Measurements from ENCODE around the gene NEDD8.

DNA sequence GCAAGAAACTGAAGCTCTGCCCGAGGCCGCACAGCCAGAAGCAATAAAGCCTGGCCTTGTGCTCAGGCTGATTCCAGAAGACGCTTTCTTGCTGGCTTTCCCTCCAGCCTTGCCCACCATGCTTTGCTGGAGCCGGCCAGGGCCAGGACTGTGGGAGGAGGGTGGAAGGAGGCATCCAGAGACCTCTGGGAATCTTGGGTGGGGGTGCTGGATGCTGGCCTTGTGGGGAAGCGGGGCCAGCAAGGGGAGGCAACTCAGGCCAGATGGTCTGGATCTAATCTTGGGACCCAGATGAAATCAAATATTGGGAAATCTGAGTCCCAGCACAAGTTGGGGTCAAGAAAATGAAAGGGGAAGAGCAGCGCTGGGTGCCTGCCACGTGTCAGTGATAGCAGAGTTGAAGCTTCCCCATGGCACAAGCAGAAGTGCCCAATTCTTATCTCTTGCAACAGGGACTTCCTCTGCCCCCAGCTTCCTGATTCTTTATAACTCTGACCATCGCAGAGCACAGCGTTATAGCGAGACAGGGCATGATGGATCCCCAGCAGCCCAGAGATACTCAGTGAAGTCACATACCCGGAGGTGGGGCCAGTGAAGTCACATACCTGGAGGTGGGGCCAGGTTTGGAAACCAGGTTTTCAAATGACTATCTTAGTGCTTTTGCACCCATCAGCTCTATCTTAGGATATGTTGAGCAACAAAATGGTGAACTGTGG is 45.6 kb upstream of the NEDD8 start:
- no peak for TF ChIP-seq TAF1 (IDR thresholded peaks at IDR 0.05; ENCODE audit: borderline replicate concordance, insufficient read depth, low read length)
- TF ChIP-seq POLR2AphosphoS5 (IDR thresholded peaks at IDR 0.05; ENCODE audit: low read depth, low read length), result no peak
- TF ChIP-seq, protein P1, sequence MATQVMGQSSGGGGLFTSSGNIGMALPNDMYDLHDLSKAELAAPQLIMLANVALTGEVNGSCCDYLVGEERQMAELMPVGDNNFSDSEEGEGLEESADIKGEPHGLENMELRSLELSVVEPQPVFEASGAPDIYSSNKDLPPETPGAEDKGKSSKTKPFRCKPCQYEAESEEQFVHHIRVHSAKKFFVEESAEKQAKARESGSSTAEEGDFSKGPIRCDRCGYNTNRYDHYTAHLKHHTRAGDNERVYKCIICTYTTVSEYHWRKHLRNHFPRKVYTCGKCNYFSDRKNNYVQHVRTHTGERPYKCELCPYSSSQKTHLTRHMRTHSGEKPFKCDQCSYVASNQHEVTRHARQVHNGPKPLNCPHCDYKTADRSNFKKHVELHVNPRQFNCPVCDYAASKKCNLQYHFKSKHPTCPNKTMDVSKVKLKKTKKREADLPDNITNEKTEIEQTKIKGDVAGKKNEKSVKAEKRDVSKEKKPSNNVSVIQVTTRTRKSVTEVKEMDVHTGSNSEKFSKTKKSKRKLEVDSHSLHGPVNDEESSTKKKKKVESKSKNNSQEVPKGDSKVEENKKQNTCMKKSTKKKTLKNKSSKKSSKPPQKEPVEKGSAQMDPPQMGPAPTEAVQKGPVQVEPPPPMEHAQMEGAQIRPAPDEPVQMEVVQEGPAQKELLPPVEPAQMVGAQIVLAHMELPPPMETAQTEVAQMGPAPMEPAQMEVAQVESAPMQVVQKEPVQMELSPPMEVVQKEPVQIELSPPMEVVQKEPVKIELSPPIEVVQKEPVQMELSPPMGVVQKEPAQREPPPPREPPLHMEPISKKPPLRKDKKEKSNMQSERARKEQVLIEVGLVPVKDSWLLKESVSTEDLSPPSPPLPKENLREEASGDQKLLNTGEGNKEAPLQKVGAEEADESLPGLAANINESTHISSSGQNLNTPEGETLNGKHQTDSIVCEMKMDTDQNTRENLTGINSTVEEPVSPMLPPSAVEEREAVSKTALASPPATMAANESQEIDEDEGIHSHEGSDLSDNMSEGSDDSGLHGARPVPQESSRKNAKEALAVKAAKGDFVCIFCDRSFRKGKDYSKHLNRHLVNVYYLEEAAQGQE (IDR thresholded peaks at IDR 0.05; ENCODE audit: insufficient read depth in 1 of 2, low read depth in 2 of 2, low read length in 2 of 2), result no peak
- TF ChIP-seq SIN3A (IDR thresholded peaks at IDR 0.05; ENCODE audit: borderline replicate concordance, insufficient read depth, low read length), result no peak
- no peak for TF ChIP-seq FOXP2 (optimal IDR thresholded peaks at IDR 0.05; ENCODE audit: borderline replicate concordance, extremely low read depth, extremely low read length, insufficient read depth)

All from PFSK-1 (cell line).